Fibroblast of upper back skin (primary cell): Measurements from ENCODE around the gene SAMD4B.
"Not testable (repeated sequence)": the region's sequence is repeated elsewhere in the genome, so short reads cannot be mapped to it uniquely, and the experiment has no call there.

ENCODE experiments used
- DNase-seq: peaks from one replicate; pipeline ENCODE4 v3.0.0-alpha.2; 2013

The SAMD4B gene, protein sequence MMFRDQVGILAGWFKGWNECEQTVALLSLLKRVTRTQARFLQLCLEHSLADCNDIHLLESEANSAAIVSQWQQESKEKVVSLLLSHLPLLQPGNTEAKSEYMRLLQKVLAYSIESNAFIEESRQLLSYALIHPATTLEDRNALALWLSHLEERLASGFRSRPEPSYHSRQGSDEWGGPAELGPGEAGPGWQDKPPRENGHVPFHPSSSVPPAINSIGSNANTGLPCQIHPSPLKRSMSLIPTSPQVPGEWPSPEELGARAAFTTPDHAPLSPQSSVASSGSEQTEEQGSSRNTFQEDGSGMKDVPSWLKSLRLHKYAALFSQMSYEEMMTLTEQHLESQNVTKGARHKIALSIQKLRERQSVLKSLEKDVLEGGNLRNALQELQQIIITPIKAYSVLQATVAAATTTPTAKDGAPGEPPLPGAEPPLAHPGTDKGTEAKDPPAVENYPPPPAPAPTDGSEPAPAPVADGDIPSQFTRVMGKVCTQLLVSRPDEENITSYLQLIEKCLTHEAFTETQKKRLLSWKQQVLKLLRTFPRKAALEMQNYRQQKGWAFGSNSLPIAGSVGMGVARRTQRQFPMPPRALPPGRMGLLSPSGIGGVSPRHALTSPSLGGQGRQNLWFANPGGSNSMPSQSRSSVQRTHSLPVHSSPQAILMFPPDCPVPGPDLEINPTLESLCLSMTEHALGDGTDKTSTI

DNA sequence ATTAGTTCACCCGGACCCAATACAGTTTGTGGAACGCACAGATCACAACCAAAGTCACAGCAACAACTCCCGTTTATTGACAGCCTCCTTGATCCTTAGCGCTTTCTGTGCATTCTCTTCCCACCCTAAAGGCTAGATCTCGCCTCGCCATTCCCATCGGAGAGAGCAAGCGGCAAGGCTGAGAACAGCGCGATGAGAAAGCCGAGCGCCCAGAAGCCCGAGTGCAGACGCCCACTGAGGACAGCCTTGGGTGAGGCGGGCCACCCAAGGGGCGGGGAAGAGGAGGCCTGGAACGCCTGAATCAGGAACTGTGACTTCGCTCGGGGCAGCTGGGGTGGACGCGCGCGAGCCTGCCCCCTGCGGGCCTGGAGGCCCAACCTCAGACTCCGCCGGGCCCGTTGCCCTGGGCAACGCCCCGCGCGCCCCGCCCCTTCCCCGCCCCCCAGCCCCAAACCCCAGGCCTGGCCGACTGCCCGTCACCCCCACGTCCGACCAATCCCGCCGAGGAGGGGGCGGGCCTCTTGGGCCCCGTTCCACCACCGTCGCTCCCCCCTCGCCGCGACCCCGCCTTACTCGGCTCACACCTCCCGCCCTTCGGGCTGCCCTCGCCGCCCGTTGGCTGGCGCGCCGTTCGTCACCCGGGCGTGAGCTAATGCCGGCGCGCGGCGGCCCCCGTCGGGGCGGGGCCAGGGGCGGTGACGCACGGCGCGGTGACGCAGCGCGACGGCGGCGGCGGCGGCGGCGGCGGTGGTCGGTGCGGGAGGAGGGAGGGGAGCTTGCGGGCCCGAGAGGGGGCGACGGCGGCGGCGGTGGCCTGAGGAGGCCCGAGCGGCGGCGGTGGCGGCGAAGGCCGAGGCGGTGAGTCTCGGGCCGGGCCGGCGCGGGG lies at the start of gene SAMD4B:
TSS of gene SAMD4B (plus strand) at position 703 of the 886 bp plus-strand sequence. CDS start 14,473 bp downstream, outside the sequence.
- peak; percentile 98 for DNase-seq

DNA sequence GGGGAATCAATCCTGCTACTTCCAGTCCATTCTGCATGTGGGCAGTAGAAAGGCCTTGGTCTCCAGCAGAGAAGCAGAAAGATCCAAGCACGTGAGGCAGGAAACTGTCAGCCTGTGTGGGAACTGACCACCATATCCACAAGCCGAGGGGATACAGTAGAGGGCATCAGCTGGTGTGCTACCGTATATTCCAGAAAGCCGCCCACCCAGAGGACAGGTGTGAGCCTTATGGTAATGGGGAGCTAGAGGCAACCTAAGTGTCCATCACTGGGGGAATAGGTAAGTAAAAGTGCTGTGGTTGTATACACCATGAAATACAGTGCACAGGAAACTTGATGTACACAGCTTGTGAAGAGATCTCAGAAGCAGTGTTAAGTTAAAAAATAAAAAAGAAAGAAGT lies 48.8 kb upstream of the SAMD4B start:
- DNase-seq: no peak

DNA sequence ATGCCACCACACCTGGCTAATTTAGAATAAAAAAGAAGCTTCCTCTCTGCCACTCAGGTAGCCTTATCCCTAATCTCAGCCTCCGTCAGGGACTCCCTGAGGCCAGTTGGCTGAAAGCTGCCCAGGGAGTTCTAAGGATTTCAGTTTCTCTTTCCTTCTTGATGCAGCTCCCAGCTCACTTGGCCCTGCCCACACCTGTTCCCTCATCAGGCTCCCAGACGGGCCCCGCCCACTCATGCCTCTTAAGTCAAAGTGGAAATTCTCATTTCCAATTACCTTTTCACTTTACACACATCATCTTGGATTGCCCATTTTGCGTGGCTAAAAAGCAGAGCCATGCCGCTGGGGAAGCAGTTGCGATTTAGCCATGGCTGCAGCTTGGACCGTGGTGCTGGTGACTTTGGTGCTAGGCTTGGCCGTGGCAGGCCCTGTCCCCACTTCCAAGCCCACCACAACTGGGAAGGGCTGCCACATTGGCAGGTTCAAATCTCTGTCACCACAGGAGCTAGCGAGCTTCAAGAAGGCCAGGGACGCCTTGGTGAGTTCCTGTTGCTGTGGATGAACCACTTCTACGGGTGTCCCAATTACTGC lies 46.1 kb upstream of the SAMD4B start, which contains the start of gene IFNL1:
TSS of gene IFNL1 (plus strand) at position 353 of the 591 bp plus-strand sequence. CDS start at position 368, 15 bp downstream.
- DNase-seq: no peak

DNA sequence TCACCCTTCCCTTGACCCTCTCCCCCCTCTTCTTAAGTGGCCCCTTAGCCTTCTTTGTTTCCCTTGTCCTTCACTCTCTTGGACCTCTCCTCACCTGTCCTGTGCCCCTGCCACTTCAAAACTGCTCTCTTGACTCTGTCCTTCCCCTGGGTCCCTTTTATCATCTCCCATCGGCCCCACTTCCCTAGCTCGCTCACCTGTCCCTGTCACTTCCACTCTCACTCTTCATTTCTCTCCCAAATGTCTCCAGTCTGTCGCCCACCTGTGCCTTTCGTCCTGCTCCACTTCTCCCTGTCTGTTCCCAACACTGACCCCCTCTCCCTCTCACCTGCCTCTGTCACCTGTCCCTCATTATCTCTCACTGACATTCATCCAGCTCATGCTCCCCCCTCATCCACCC lies 45.3 kb upstream of the SAMD4B start:
- DNase-seq: no peak

DNA sequence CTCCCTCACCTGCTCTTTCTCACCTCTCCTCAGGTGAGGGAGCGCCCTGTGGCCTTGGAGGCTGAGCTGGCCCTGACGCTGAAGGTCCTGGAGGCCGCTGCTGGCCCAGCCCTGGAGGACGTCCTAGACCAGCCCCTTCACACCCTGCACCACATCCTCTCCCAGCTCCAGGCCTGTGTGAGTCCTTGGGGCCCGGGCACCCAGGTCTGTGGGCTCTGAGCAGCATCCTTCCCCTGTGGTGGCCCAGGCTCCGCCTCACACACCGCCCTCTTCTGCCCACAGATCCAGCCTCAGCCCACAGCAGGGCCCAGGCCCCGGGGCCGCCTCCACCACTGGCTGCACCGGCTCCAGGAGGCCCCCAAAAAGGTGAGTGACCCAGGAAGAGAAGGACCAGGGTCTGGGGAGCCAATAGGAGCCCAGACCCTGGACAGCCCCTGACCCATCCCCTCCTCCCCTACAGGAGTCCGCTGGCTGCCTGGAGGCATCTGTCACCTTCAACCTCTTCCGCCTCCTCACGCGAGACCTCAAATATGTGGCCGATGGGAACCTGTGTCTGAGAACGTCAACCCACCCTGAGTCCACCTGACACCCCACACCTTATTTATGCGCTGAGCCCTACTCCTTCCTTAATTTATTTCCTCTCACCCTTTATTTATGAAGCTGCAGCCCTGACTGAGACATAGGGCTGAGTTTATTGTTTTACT lies 44.1 kb upstream of the SAMD4B start:
- no peak for DNase-seq

DNA sequence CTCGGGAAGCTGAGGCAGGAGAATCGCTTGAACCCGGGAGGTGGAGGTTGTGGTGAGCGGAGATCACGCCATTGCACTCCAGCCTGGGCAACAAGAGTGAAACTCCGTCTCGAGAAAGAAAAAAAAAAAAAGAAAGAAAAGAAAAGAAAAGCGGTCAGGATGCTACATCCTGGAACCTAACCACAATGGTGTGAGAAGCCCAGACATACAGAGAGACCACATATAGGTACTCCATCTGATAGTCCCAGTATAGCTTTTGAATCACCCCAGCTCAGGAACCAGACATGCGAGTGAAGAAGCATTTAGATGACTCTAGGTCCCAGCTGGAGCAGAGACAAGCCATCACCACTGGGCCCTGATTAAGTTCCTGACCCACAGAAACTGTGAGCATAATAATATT lies 42.8 kb upstream of the SAMD4B start:
- no peak for DNase-seq

DNA sequence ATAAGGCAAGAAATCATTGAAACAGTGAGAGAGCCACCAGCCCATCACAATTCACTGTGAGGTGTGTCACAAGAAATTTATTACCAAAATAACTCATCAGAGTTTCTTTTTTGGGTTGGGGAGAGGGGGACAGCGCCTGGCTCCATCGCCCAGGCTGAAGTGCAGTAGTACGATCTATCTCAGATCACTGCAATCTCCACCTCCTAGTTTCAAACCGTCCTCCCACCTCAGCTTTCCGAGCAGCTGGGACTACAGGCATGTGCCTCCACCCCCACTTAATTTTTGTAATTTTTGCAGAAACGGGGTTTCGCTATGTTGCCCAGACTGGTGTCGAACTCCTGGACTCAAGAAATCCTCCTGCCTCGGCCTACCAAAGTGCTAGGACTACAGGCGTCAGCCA lies 42.4 kb upstream of the SAMD4B start:
- no peak for DNase-seq

DNA sequence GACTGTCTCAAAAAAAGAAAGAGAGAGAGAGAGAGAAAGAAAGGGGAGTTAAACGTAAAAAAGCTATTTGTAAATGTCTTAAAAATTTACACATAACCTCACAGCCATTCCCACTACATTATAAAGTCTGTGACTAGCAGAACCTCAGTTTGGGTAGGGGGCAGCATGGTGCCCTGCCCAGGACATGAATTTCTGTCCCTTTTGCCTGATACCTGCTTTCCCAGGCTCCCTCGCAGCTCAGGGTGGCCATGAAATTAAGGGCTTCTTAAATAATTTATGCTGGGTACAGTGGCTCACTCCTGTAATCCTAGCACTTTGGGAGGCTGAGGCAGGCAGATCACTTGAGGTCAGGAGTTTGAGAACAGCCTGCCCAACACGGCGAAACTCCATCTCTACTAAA lies 41.2 kb upstream of the SAMD4B start:
- no peak for DNase-seq

DNA sequence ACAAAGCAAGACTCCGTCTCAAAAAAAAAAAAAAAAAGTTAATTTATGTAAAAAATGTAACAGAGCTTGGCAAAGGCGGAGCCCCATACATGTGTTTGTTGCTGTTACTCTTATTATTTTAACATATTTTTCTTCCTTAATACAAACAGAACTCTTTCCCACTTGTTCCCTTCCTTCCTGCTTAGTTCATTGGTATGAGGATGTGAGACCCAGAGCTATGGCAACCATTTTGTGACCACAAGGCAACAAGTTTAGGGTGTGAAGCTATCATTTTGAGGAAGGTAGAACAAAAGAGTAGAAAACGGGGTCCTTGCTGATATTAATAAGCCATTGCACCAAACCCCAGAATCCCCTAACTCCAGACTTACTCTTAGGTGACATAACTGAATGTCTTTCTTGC lies 40.7 kb upstream of the SAMD4B start:
- DNase-seq: no peak

DNA sequence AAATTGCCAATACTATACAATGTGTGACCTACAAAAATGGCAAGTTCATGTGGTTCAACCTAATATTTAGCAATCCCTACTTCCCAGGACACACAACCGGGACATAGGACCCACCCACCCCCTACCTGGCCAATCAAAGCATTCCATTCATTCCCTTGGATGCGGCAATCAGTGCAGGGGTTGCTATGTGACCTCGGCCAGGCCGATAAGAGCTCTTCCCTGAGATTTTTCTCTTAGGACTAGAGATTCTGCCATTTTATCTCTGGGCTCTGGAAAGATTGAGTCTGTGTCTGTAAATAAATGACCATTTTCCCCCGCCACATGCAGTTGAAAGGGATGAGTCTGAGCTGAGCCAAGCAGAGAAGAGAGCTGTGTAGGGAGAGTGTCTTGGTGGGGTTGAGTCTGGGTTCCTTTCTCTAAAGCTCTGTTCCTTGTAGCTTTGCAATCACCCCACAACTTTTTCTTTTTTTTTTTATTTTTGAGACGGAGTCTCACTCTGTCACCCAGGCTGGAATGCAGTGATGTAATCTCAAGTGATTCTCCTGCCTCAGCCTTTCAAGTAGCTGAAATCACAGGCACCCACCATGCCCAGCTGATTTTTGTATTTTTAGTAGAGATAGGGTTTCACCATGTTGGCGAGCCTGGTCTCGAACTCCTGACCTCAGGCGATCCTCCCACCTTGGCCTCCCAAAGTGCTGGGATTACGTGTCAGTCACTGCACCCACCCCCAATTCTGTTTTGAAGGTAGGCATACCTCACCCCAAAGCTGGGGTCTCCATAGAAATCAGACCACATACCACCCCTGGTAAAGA lies 38.6 kb upstream of the SAMD4B start:
- no peak for DNase-seq

DNA sequence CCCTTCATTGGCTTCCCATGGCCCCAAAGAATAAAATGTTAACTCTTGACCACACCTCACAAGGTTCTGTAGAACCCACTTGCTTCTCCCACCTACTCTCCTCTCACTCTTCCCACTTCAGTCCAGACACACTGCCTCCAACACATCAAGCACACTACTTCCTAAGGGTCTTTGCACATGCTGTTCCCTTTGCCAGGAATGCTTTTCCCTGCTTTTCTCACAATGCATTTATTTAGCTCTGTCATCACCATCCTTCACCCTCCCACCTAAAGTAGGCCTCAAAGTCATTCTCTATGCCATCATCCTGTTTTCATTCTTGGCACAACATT lies 38.1 kb upstream of the SAMD4B start:
- DNase-seq: no peak

DNA sequence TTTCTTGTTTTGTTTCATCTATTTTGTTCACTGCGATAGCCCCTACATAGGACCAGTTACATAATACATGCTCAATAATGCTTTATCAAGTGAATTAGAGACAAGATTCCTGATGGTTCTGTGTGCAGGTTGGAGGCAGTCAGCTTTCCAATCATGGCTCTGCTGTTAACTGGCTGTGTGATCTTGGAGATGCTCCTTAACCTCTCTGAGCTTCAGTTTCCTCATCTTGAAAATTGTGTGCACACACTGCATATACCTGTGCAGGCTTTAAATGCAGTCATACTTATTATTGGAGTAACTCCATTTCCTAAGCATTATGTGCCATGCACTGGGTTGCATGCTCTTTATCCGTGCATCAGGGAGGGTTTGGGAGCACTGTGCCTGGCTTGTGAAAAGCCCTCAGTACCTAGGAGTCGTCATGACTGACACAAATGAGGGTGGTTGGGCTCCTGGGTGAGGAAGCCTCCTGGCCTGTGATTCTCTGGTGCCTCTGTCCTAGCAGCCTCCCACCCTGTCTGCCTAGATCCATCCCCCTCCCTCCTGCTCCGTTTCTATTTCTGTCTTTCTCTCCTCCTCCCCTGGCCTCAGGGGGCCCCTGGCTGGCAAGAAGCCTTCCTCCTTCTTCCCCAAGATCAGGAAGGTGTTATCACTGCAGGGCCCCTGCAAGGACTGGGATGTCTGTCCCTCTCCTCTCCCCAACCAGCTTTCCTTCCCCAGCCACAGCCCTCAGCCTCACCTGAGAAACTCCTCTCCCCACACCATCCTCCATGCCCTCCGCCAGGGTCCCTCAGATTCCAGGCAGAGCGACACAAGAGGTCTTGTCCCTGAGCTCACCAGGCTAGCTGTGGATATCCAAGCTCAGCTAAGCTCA lies 37.3 kb upstream of the SAMD4B start:
- DNase-seq: no peak

DNA sequence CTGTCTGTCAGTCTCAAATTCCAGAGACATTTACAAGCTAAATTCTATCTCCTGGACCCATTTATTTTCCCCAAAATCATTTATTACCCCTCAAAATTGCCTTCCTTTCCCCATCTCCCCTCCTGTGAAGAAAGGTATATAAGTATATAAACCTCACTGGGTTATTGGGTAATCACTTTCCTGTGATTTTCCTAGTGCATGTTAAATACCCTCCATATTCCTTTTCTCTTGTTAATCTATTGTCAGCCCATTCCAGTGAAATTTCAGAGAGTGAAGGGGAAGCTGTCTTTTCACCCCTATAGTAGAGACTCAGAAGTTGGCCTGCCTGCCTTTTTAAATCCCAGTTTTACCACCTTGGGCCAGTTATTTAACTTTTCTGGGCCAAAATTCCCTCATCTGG lies 36.1 kb upstream of the SAMD4B start:
- DNase-seq: no peak

DNA sequence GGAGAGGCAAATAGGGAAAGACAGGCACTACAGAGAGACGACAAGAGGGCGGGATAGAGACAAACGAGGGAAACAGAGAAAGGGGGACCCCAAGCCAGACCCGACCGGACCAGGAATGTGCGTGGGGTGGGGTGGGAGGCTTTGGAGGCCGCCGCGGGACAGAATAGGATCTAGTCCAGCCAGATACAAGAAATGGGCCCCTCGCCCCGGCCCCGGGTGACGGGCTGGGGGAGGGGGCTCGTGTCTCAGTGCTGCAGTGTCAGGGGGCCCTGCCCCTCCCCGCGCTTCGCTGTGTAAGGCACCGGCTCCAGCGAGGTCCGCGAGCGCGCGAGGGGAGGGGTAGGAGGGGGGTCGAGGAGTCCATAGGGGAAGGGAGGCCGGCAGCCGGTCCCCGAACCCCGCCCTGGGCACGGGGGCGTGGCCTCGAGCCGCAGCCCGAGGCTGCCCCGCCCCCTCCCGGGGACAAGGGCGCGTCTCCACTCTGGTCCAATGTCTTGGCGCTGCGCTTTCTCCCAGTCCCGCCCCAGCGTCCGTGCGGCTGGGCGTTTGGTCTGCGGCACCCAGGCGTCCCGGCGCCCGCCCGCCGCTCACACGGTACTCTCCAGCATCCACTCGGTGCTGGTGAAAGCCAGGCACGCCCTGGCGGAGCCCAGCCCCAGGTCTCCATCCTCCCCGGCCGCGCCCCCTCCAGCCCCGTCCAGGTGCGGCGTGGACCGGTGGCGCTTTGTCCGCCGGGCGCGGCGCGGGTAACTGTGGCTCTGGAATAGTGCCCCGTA lies 35.0 kb upstream of the SAMD4B start:
- DNase-seq: no peak

DNA sequence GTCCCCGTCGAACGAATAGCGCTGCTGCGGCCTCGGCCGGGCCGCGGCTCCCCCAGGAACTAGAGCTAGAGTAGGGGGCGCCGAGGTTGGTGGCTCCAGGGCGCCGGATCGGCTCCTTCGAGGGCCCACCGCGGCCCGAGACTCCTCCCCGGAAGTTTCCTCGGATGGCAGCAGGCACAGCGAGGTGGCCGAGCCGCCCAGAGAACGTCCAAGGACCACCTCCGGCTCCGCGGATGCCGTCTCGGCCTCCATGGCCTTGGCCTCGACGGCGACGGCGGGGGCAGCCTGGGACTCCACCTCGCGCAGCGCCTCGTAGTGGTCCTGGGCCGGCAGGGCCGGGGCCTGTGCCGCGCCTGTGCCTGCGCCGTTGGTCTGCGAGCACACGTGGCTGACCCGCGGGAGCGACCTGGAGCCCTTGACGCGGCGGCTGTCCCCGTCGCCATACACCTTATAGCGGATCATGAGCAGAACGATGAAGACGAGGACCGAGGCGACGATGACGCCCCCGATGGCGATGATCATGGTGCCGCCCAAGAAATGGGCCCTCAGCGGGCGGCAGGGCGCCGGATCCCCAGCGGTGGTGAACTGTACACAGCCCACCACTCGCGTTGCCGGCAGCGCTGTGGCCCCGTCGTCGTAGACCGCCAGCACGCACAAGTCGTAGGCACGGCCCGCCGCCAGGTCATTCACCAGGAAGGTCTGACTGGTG lies 34.2 kb upstream of the SAMD4B start:
- DNase-seq: no peak

DNA sequence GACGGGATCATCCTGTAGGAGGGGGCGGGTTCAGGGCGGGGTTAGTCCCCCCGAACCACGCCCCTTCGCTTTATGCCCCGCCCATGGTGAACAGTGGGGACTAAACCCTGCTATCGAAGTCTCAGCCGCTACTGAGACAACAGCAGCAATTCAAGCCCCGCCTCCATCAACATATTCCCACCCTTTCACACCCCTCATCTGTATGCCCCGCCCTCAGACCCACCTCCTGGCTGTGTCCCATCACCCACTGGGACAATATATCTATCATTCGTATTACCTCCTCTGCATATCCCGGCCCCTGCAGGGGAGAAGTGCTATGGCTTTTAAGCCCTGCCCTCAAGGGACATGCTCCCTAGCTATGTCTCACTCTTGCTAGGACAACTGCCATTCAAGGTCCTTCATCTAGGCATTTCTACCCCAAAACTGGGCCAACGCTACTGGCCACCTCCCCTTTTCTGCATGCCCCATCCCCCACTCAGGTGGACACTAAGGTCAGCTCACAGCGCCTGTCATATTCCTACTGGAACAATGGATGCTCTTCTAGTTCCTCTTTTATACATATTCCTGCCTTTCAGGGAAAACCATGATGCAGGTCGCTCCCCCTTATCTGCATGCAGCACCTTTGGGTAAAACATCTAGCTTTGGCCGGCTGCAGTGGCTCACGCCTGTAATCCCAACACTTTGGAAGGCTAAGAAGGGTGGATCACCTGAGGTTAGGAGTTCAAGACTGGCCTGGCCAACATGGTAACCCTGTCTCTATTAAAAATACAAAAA lies 33.5 kb upstream of the SAMD4B start:
- DNase-seq: no peak

DNA sequence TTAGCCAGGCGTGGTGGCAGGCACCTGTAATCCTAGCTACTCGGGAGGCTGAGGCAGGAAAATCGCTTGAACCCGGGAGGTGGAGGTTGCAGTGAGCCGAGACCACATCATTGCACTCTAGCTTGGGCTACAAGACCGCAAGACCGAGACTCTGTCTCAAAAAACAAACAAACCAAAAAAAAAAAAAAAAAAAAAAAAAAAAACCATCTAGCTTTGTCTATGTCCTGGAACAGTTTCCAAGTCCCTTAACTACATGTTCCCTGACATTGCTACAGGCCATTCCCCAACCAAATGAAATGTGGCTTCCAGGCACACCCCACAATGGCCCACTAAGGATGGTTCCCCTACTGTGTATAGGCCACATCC lies 32.9 kb upstream of the SAMD4B start:
- DNase-seq: not testable (repeated sequence)
